CD8-positive, alpha-beta memory T cell (primary cell): ENCODE data around the gene NIN. TPM values are rescaled to one million over a fixed set of nuclear protein-coding genes. Genes with fewer than 3 reads are reported as not detected.
A peak's percentile ranks its signal among the peaks of the same experiment; 100 is the strongest.

Source experiments
- CTCF ChIA-PET: fragments of 350-600 bp; sonication (Branson Sonifier 250); formaldehyde crosslinking; loops from one replicate; lab custom pipeline; 2021; ENCODE audit warnings: antibody characterized with exemption; lab: Charles Lee
- POLR2A ChIA-PET: fragments of 350-600 bp; sonication (Branson Sonifier 250); formaldehyde crosslinking; loops from one replicate; lab custom pipeline; 2021; ENCODE audit warnings: antibody characterized with exemption; lab: Charles Lee
- DNase-seq, 5 donors: peaks; one replicate each; pipeline versions ENCODE4 v3.0.0 to v3.0.0-alpha.2; 2020 to 2022; ENCODE audit warnings: mixed read lengths in 1 of 5
- H3K27ac ChIP-seq: one replicate; pipeline ENCODE4 v1.7.0; 2013; ENCODE audit warnings: low read depth, mild to moderate bottlenecking, low read length, moderate library complexity
- H3K27me3 ChIP-seq: 2 replicates; pipeline ENCODE4 v1.7.0; 2013; ENCODE audit warnings: low read length, mild to moderate bottlenecking; ENCODE audit not compliant: insufficient read depth, poor library complexity, severe bottlenecking
- H3K36me3 ChIP-seq: 2 replicates; pipeline ENCODE4 v1.7.0; 2013; ENCODE audit warnings: mild to moderate bottlenecking, low read length, moderate library complexity; ENCODE audit not compliant: insufficient read depth
- H3K4me1 ChIP-seq: 2 replicates; pipeline ENCODE4 v1.7.0; 2013; ENCODE audit warnings: mild to moderate bottlenecking, low read length, moderate library complexity; ENCODE audit not compliant: insufficient read depth
- H3K4me3 ChIP-seq: 2 replicates; pipeline ENCODE4 v1.7.0; 2013; ENCODE audit warnings: mild to moderate bottlenecking, low read length
- H3K9me3 ChIP-seq: 2 replicates; pipeline ENCODE4 v1.7.0; 2013; ENCODE audit warnings: mild to moderate bottlenecking, low read length
- H3K27ac Mint-ChIP-seq, 8 donors: one replicate each; pipeline ENCODE4 v1.8.0; 2020 to 2021; ENCODE audit warnings: mixed read lengths in 8 of 8, mild to moderate bottlenecking in 6 of 8, inconsistent platforms in 3 of 8, moderate library complexity in 3 of 8
- H3K27me3 Mint-ChIP-seq, 2 donors: one replicate each; pipeline ENCODE4 v1.8.0; 2020 to 2021; ENCODE audit warnings: mixed read lengths in 2 of 2, mild to moderate bottlenecking in 1 of 2, moderate library complexity in 1 of 2
- H3K36me3 Mint-ChIP-seq, 3 donors: one replicate each; pipeline ENCODE4 v1.8.0; 2020 to 2021; ENCODE audit warnings: mixed read lengths in 3 of 3, inconsistent platforms in 1 of 3, mild to moderate bottlenecking in 1 of 3
- H3K4me1 Mint-ChIP-seq, 3 donors: one replicate each; pipeline ENCODE4 v1.8.0; 2020 to 2021; ENCODE audit warnings: mixed read lengths in 3 of 3, inconsistent platforms in 1 of 3, mild to moderate bottlenecking in 1 of 3
- H3K4me3 Mint-ChIP-seq, 7 donors: one replicate each; pipeline ENCODE4 v1.8.0; 2020 to 2021; ENCODE audit warnings: mixed read lengths in 7 of 7, mild to moderate bottlenecking in 6 of 7, moderate library complexity in 4 of 7, inconsistent platforms in 2 of 7
- H3K9me3 Mint-ChIP-seq, 5 donors: one replicate each; pipeline ENCODE4 v1.8.0; 2020 to 2022; ENCODE audit warnings: mixed read lengths in 5 of 5, mild to moderate bottlenecking in 3 of 5, moderate library complexity in 2 of 5, inconsistent platforms in 1 of 5
- polyA plus RNA-seq: library from polyadenylated mRNA; unstranded; fragments of 300-500 nt; fragmentation: Illumina TruSeq; gene quantifications from one replicate; pipeline ENCODE4 v1.2.3, GENCODE V29; 2021
- total RNA-seq, 2 experiments: library from RNA; stranded (reverse); gene quantifications; one replicate each; pipeline ENCODE4 v1.2.3, GENCODE V29; 2021

The NIN gene
- total and polyA plus RNA-seq, 3 experiments from 2014 or later: 64.3 to 77.8 (median 73.8) TPM

GRCh38 chr14:50796390-50796789, 34.6 kb downstream of the NIN start:
- Histone ChIP-seq H3K4me1 (peaks cover 38% of the 10 kb centered on the region), H3K4me3 (no peak overlapping the region), H3K9me3 (no peaks in the 10 kb centered on the region), H3K27me3 (no peaks in the 10 kb centered on the region), H3K27ac (no peak overlapping the region), H3K36me3 (no peaks in the 10 kb centered on the region)
- no peak for DNase-seq
- Mint-ChIP-seq H3K9me3 (no peaks in the 10 kb centered on the region), H3K27me3 (peaks cover 0 to 2% of the 10 kb centered on the region in 2 donors), H3K4me1 (peaks cover 57 to 85% (median 71%) of the 10 kb centered on the region in 3 donors), H3K4me3 (no peak overlapping the region), H3K36me3 (peaks cover 0 to 61% (median 10%) of the 10 kb centered on the region in 3 donors), H3K27ac (peak overlapping the region in 7 of 8 donors; percentile 5 to 93 (median 67))
- ChIA-PET CTCF (interaction anchor here (1.2 to 12.2 kb wide), 5 partner anchors 10 to 64 kb away, joined by 3 to 86 read pairs (median 10); no protein-coding TSS in a partner anchor), POLR2A (interaction anchor here (1.1 kb wide), 1 partner anchor 11 kb away, joined by 3 read pairs; no protein-coding TSS in a partner anchor)

GRCh38 chr14:50795909-50796308, 35.1 kb downstream of the NIN start:
- H3K27me3 Mint-ChIP-seq: peaks cover 0 to 2% of the 10 kb centered on the region in 2 donors
- H3K27me3 ChIP-seq: no peaks in the 10 kb centered on the region
- H3K4me3 Mint-ChIP-seq: no peak overlapping the region
- peaks cover 43% of the 10 kb centered on the region for H3K4me1 ChIP-seq
- H3K27ac Mint-ChIP-seq: peak overlapping the region in 5 of 8 donors; percentile 26 to 92 (median 78)
- CTCF ChIA-PET: interaction anchor here (1.9 to 12.2 kb wide), 3 partner anchors 10 to 64 kb away, joined by 10 to 86 read pairs (median 10); no protein-coding TSS in a partner anchor
- no peaks in the 10 kb centered on the region for H3K9me3 ChIP-seq
- POLR2A ChIA-PET: interaction anchor here (1.1 kb wide), 1 partner anchor 10 kb away, joined by 3 read pairs; no protein-coding TSS in a partner anchor
- H3K36me3 ChIP-seq: no peaks in the 10 kb centered on the region
- H3K27ac ChIP-seq: no peak overlapping the region
- H3K4me1 Mint-ChIP-seq: peaks cover 62 to 90% (median 76%) of the 10 kb centered on the region in 3 donors
- H3K4me3 ChIP-seq: no peak overlapping the region
- peaks cover 0 to 62% (median 13%) of the 10 kb centered on the region in 3 donors for H3K36me3 Mint-ChIP-seq
- H3K9me3 Mint-ChIP-seq: no peaks in the 10 kb centered on the region
- no peak for DNase-seq

- Histone ChIP-seq H3K4me1 (peaks cover 50% of the 10 kb centered on the region), H3K27me3 (no peaks in the 10 kb centered on the region), H3K36me3 (no peaks in the 10 kb centered on the region), H3K27ac (no peak overlapping the region), H3K9me3 (no peaks in the 10 kb centered on the region), H3K4me3 (no peak overlapping the region)
- DNase-seq: no peak
- POLR2A ChIA-PET: no interaction called here
- H3K36me3 Mint-ChIP-seq: peaks cover 0 to 64% (median 19%) of the 10 kb centered on the region in 3 donors
- H3K4me3 Mint-ChIP-seq: no peak overlapping the region
- H3K4me1 Mint-ChIP-seq: peaks cover 70 to 96% (median 82%) of the 10 kb centered on the region in 3 donors
- no peaks in the 10 kb centered on the region for H3K9me3 Mint-ChIP-seq
- CTCF ChIA-PET: interaction anchor here (1.0 to 12.2 kb wide), 5 partner anchors 9 to 63 kb away, joined by 3 to 122 read pairs (median 4); no protein-coding TSS in a partner anchor
- peak overlapping the region in 5 of 8 donors; percentile 17 to 91 (median 54) for H3K27ac Mint-ChIP-seq
- peaks cover 0 to 2% of the 10 kb centered on the region in 2 donors for H3K27me3 Mint-ChIP-seq
Measured at GRCh38 chr14:50795142-50795541, 35.8 kb downstream of the NIN start.

- no peak for DNase-seq
- ChIA-PET POLR2A (interaction anchor here (0.6 to 1.3 kb wide), 2 partner anchors 9 to 1173 kb away, joined by 3 to 5 read pairs; no protein-coding TSS in a partner anchor), CTCF (interaction anchor here (0.7 to 12.2 kb wide), 10 partner anchors 9 to 64 kb away, joined by 3 to 122 read pairs (median 4); no protein-coding TSS in a partner anchor)
- Histone ChIP-seq H3K36me3 (no peaks in the 10 kb centered on the region), H3K9me3 (no peaks in the 10 kb centered on the region), H3K4me1 (peaks cover 58% of the 10 kb centered on the region), H3K27ac (no peak overlapping the region), H3K4me3 (no peak overlapping the region), H3K27me3 (no peaks in the 10 kb centered on the region)
- Mint-ChIP-seq H3K27ac (peak overlapping the region; percentile 63 to 95 (median 86)), H3K9me3 (no peaks in the 10 kb centered on the region), H3K4me3 (peak overlapping the region in 6 of 7 donors; percentile 8 to 54 (median 34)), H3K27me3 (peaks cover 0 to 2% of the 10 kb centered on the region in 2 donors), H3K36me3 (peaks cover 0 to 59% (median 21%) of the 10 kb centered on the region in 3 donors), H3K4me1 (peaks cover 75 to 99% (median 88%) of the 10 kb centered on the region in 3 donors)
Measured at GRCh38 chr14:50794068-50794645, 36.8 kb downstream of the NIN start.

GRCh38 chr14:50792634-50793068, 38.3 kb downstream of the NIN start:
- Histone ChIP-seq H3K4me1 (peaks cover 60% of the 10 kb centered on the region), H3K27ac (no peak overlapping the region), H3K4me3 (no peak overlapping the region), H3K36me3 (no peaks in the 10 kb centered on the region), H3K9me3 (no peaks in the 10 kb centered on the region), H3K27me3 (no peaks in the 10 kb centered on the region)
- H3K4me1 Mint-ChIP-seq: peaks cover 84 to 100% (median 93%) of the 10 kb centered on the region in 3 donors
- H3K4me3 Mint-ChIP-seq: peak overlapping the region in 6 of 7 donors; percentile 53 to 87 (median 72)
- ChIA-PET POLR2A (interaction anchor here (0.6 to 1.6 kb wide), 5 partner anchors 15 to 68 kb away, joined by 3 to 8 read pairs (median 4); partner anchors contain the start of gene NIN), CTCF (interaction anchor here (1.2 to 12.2 kb wide), 7 partner anchors 12 to 65 kb away, joined by 3 to 122 read pairs (median 5); no protein-coding TSS in a partner anchor)
- no peak for DNase-seq
- peaks cover 0 to 51% (median 17%) of the 10 kb centered on the region in 3 donors for H3K36me3 Mint-ChIP-seq
- peaks cover 0 to 1% of the 10 kb centered on the region in 2 donors for H3K27me3 Mint-ChIP-seq
- H3K9me3 Mint-ChIP-seq: no peaks in the 10 kb centered on the region
- H3K27ac Mint-ChIP-seq: peak overlapping the region; percentile 78 to 95 (median 92)

- ChIA-PET CTCF (interaction anchor here (1.2 to 12.2 kb wide), 7 partner anchors 11 to 66 kb away, joined by 3 to 122 read pairs (median 5); no protein-coding TSS in a partner anchor), POLR2A (interaction anchor here (0.6 to 1.6 kb wide), 7 partner anchors 14 to 211 kb away, joined by 3 to 8 read pairs (median 4); partner anchors contain the start of gene NIN)
- peak overlapping the region; percentile 35 for H3K4me3 ChIP-seq
- H3K4me3 Mint-ChIP-seq: peak overlapping the region; percentile 39 to 87 (median 66)
- peaks cover 87 to 100% (median 93%) of the 10 kb centered on the region in 3 donors for H3K4me1 Mint-ChIP-seq
- H3K27me3 Mint-ChIP-seq: no peaks in the 10 kb centered on the region
- H3K27ac Mint-ChIP-seq: peak overlapping the region; percentile 78 to 95 (median 92)
- no peaks in the 10 kb centered on the region for H3K36me3 ChIP-seq
- H3K4me1 ChIP-seq: peaks cover 66% of the 10 kb centered on the region
- peaks cover 0 to 47% (median 17%) of the 10 kb centered on the region in 3 donors for H3K36me3 Mint-ChIP-seq
- H3K27me3 ChIP-seq: no peaks in the 10 kb centered on the region
- no peak overlapping the region for H3K27ac ChIP-seq
- DNase-seq: peak in 1 of 5 donors; percentile 48
- H3K9me3 Mint-ChIP-seq: no peaks in the 10 kb centered on the region
- H3K9me3 ChIP-seq: no peaks in the 10 kb centered on the region
Measured at GRCh38 chr14:50792051-50792477, 38.9 kb downstream of the NIN start.

GRCh38 chr14:50791201-50791600, 39.8 kb downstream of the NIN start:
- Mint-ChIP-seq H3K27ac (peak overlapping the region; percentile 20 to 95 (median 88)), H3K4me1 (peaks cover 87 to 100% (median 93%) of the 10 kb centered on the region in 3 donors), H3K4me3 (peak overlapping the region in 6 of 7 donors; percentile 53 to 88 (median 72)), H3K27me3 (no peaks in the 10 kb centered on the region), H3K36me3 (peaks cover 0 to 39% (median 17%) of the 10 kb centered on the region in 3 donors), H3K9me3 (no peaks in the 10 kb centered on the region)
- no peak overlapping the region for H3K4me3 ChIP-seq
- H3K4me1 ChIP-seq: peaks cover 68% of the 10 kb centered on the region
- CTCF ChIA-PET: interaction anchor here (1.4 to 12.2 kb wide), 5 partner anchors 10 to 67 kb away, joined by 4 to 122 read pairs (median 9); no protein-coding TSS in a partner anchor
- H3K27ac ChIP-seq: no peak overlapping the region
- no peaks in the 10 kb centered on the region for H3K36me3 ChIP-seq
- DNase-seq: no peak
- H3K27me3 ChIP-seq: no peaks in the 10 kb centered on the region
- POLR2A ChIA-PET: interaction anchor here (0.7 to 3.3 kb wide), 5 partner anchors 38 to 68 kb away, joined by 3 to 13 read pairs (median 4); partner anchors contain the start of gene NIN
- no peaks in the 10 kb centered on the region for H3K9me3 ChIP-seq
